ENCODE measurements around the gene SLC4A9. TPM values are rescaled to one million over a fixed set of nuclear protein-coding genes. Genes with fewer than 3 reads are reported as not detected.

The SLC4A9 gene
- total RNA-seq, 4 donors from 2014 or later, result 0.10 to 1.4 (median 0.38) TPM; not detected in 1

GRCh38 chr5:140344683-140345423, 15.1 kb upstream of the SLC4A9 start:
- WGBS, 2 donors, result 47 to 55% methylated on average over 4 of the region's 4 CpGs
- intact Hi-C loops (cut with DNase I; ENCODE audit: low total_unique reads), result no loop called here
- TF ChIP-seq CTCF (IDR thresholded peaks at IDR 0.05) (no peak), POLR2A (IDR thresholded peaks at IDR 0.05) (no peak)
- DNase-seq (ENCODE audit: low spot score in 2 of 2), result no peak
- no peak overlapping the region for H3K4me3 ChIP-seq (ENCODE audit: low read depth, poor library complexity, severe bottlenecking)

GRCh38 chr5:140345919-140346347, 14.1 kb upstream of the SLC4A9 start:
- no peak for TF ChIP-seq CTCF (IDR thresholded peaks at IDR 0.05)
- no peak for TF ChIP-seq POLR2A (IDR thresholded peaks at IDR 0.05)
- intact Hi-C loops (cut with DNase I; ENCODE audit: low total_unique reads), result no loop called here
- DNase-seq (ENCODE audit: low spot score in 2 of 2), result peak in 1 of 2 donors; percentile 91
- H3K4me3 ChIP-seq (ENCODE audit: low read depth, poor library complexity, severe bottlenecking), result peak overlapping the region; percentile 32
- 2 to 4% methylated on average over 24 to 25 of the region's 35 CpGs for WGBS, 2 donors

GRCh38 chr5:140346348-140347221, 13.4 kb upstream of the SLC4A9 start, which contains the start of gene HBEGF:
Gene HBEGF, minus strand, starts transcription at chr5:140346603. Its CDS starts 275 bp downstream, at chr5:140346328.
- intact Hi-C loops (cut with DNase I; ENCODE audit: low total_unique reads), result no loop called here
- 0 to 2% methylated on average over 6 to 10 of the region's 72 CpGs for WGBS, 2 donors
- TF ChIP-seq CTCF (IDR thresholded peaks at IDR 0.05) (no peak), POLR2A (IDR thresholded peaks at IDR 0.05) (peak in 1 of 2 donors; percentile 65)
- DNase-seq (ENCODE audit: low spot score in 2 of 2), result peak; percentile 58 to 95
- H3K4me3 ChIP-seq (ENCODE audit: low read depth, poor library complexity, severe bottlenecking), result peak within 1 kb of the TSS; percentile 32

- H3K4me3 ChIP-seq (ENCODE audit: low read depth, poor library complexity, severe bottlenecking), result no peak overlapping the region
- 5 to 16% methylated on average over 2 of the region's 2 CpGs for WGBS, 2 donors
- no peak for TF ChIP-seq CTCF (IDR thresholded peaks at IDR 0.05)
- no peak for TF ChIP-seq POLR2A (IDR thresholded peaks at IDR 0.05)
- intact Hi-C loops (cut with DNase I; ENCODE audit: low total_unique reads), result no loop called here
- no peak for DNase-seq (ENCODE audit: low spot score in 2 of 2)
These were observed 12.6 kb upstream of the SLC4A9 start for GRCh38 chr5:140347360-140347759.

- 41 to 50% methylated on average over 4 of the region's 4 CpGs for WGBS, 2 donors
- H3K4me3 ChIP-seq (ENCODE audit: low read depth, poor library complexity, severe bottlenecking), result no peak overlapping the region
- intact Hi-C loops (cut with DNase I; ENCODE audit: low total_unique reads), result no loop called here
- no peak for DNase-seq (ENCODE audit: low spot score in 2 of 2)
- no peak for TF ChIP-seq POLR2A (IDR thresholded peaks at IDR 0.05)
- no peak for TF ChIP-seq CTCF (IDR thresholded peaks at IDR 0.05)
These were observed 11.9 kb upstream of the SLC4A9 start for GRCh38 chr5:140348104-140348503.

Data from lower leg skin (tissue), 4 donors.